B cell (primary cell): ENCODE data around the gene OLAH. TPM values are rescaled to one million over a fixed set of nuclear protein-coding genes. Genes with fewer than 3 reads are reported as not detected.

Experiments
- ATAC-seq: fragments of 200-7000 bp; cut with Tn5 transposase; one replicate; pipeline ENCODE4 v1.10.0; 2021; ENCODE audit warnings: low read depth, mild to moderate bottlenecking, moderate number of reproducible peaks, moderate library complexity
- CTCF ChIA-PET: fragments of 350-600 bp; sonication (Branson Sonifier 250); formaldehyde crosslinking; loops from one replicate; lab custom pipeline; 2021; ENCODE audit warnings: antibody characterized with exemption, inconsistent platforms; lab: Charles Lee
- POLR2A ChIA-PET: fragments of 350-600 bp; sonication (Branson Sonifier 250); formaldehyde crosslinking; loops from one replicate; lab custom pipeline; 2021; ENCODE audit warnings: antibody characterized with exemption; lab: Charles Lee
- DNase-seq: peaks from one replicate; pipeline ENCODE4 v3.0.0; 2013
- H2AFZ ChIP-seq: 2 replicates; pipeline ENCODE4 v1.6.1; 2012; ENCODE audit warnings: mild to moderate bottlenecking, low read depth, low read length; ENCODE audit not compliant: insufficient read depth, poor library complexity, severe bottlenecking
- H3K27ac ChIP-seq, 2 donors: 1 replicate in 1 of 2; 2 replicates in 1 of 2; pipeline ENCODE4 v1.5.1; 2012 to 2013; ENCODE audit warnings: low read length in 2 of 2, mild to moderate bottlenecking in 2 of 2, moderate library complexity in 1 of 2
- H3K27me3 ChIP-seq, 4 experiments: fragments of 200-600 bp in 1 of 4; sonication (generic) in 1 of 4; replicated peaks in 1 of 4; 1 replicate in 2 of 4; 2 replicates in 2 of 4; pipeline versions ENCODE4 v1.6.1 to v1.7.0; 2013 to 2016; ENCODE audit warnings: low read length in 3 of 4, mild to moderate bottlenecking in 2 of 4, mixed read lengths in 1 of 4, moderate library complexity in 1 of 4; ENCODE audit not compliant: insufficient read depth in 4 of 4, control insufficient read depth in 3 of 4; ENCODE audit errors: control extremely low read depth in 1 of 4
- H3K36me3 ChIP-seq, 2 experiments: replicated peaks in 1 of 2; 1 replicate in 1 of 2; 2 replicates in 1 of 2; pipeline versions ENCODE4 v1.6.1 to v1.7.1; 2013; ENCODE audit warnings: low read length in 1 of 2; ENCODE audit not compliant: insufficient read depth in 2 of 2, control insufficient read depth in 1 of 2; ENCODE audit errors: control extremely low read depth in 1 of 2, extremely low read depth in 1 of 2
- H3K4me1 ChIP-seq, 2 donors: fragments of 200-600 bp in 1 of 2; sonication (generic) in 1 of 2; 1 replicate in 1 of 2; 2 replicates in 1 of 2; pipeline versions ENCODE4 v1.5.1 to v1.6.1; 2013 to 2017; ENCODE audit warnings: low read length in 2 of 2; ENCODE audit not compliant: control insufficient read depth in 2 of 2, insufficient read depth in 2 of 2
- H3K4me2 ChIP-seq: replicated peaks from 2 replicates; pipeline ENCODE3; 2012; ENCODE audit warnings: mild to moderate bottlenecking, low read depth, low read length; ENCODE audit not compliant: poor library complexity, severe bottlenecking
- H3K4me3 ChIP-seq, 5 experiments: fragments of 200-600 bp in 1 of 5; sonication (generic) in 1 of 5; 1 replicate in 3 of 5; 2 replicates in 2 of 5; pipeline versions ENCODE4 v1.5.1 to v1.7.0; 2011 to 2016; ENCODE audit warnings: low read length in 4 of 5, mild to moderate bottlenecking in 4 of 5, low read depth in 2 of 5, control low read depth in 1 of 5, moderate library complexity in 1 of 5; ENCODE audit not compliant: insufficient read depth in 1 of 5; ENCODE audit errors: control extremely low read depth in 1 of 5, extremely low read depth in 1 of 5
- H3K79me2 ChIP-seq: fragments of 200-600 bp; sonication (generic); one replicate; pipeline ENCODE4 v1.6.0; 2016; ENCODE audit warnings: low read length; ENCODE audit not compliant: control insufficient read depth, insufficient read depth
- H3K9ac ChIP-seq: fragments of 200-600 bp; sonication (generic); 2 replicates; pipeline ENCODE4 v1.6.1; 2017; ENCODE audit warnings: mild to moderate bottlenecking, low read length, moderate library complexity
- H3K9me3 ChIP-seq, 3 donors: one replicate each; pipeline versions ENCODE4 v1.6.1 to v1.7.1; 2013; ENCODE audit warnings: low read length in 2 of 3; ENCODE audit not compliant: control insufficient read depth in 2 of 3, insufficient read depth in 1 of 3; ENCODE audit errors: control extremely low read depth in 1 of 3
- H4K20me1 ChIP-seq: 2 replicates; pipeline ENCODE4 v1.6.0; 2012; ENCODE audit warnings: mild to moderate bottlenecking, low read length; ENCODE audit not compliant: insufficient read depth, control insufficient read depth, poor library complexity, severe bottlenecking
- H3K27ac Mint-ChIP-seq: one replicate; pipeline ENCODE4 v1.8.0; 2021; ENCODE audit warnings: mixed read lengths
- H3K27me3 Mint-ChIP-seq: one replicate; pipeline ENCODE4 v1.8.0; 2021; ENCODE audit warnings: mixed read lengths
- H3K4me1 Mint-ChIP-seq: one replicate; pipeline ENCODE4 v1.8.0; 2021; ENCODE audit warnings: mixed read lengths
- H3K4me3 Mint-ChIP-seq: one replicate; pipeline ENCODE4 v1.8.0; 2021; ENCODE audit warnings: mixed read lengths
- H3K9me3 Mint-ChIP-seq: one replicate; pipeline ENCODE4 v1.8.0; 2022; ENCODE audit warnings: mixed read lengths; ENCODE audit not compliant: insufficient read depth
- CTCF ChIP-seq: fragments of 200-600 bp; IDR thresholded peaks from one replicate; pipeline ENCODE4 v1.8.0; 2022; ENCODE audit warnings: antibody characterized with exemption, mild to moderate bottlenecking
- EZH2 ChIP-seq: IDR thresholded peaks from 2 replicates; pipeline ENCODE4 v1.6.1; 2012; ENCODE audit warnings: borderline replicate concordance, low read depth, mild to moderate bottlenecking, moderate library complexity, low read length; ENCODE audit not compliant: insufficient read depth, poor library complexity, severe bottlenecking
- WGBS: methylation state at CpG from one replicate; pipeline ENCODE4 v1.1.5; 2013; ENCODE audit warnings: missing lambda C conversion rate; ENCODE audit not compliant: insufficient coverage; 5-methylcytosine and 5-hydroxymethylcytosine counted together
- intact Hi-C: fragments of 100-400 bp; cut with micrococcal nuclease; formaldehyde crosslinking; loops from one replicate; pipeline ENCODE4 v1.10.0; 2022
- polyA plus RNA-seq: library from polyadenylated mRNA; depleted of rRNA; stranded (reverse); fragments of >200 nt; gene quantifications from 2 replicates; pipeline ENCODE4 v1.2.3, GENCODE V29; 2012
- total RNA-seq, 2 donors: library from RNA; stranded (reverse); fragments of 120-200 nt in 1 of 2; gene quantifications; 1 replicate in 1 of 2; 2 replicates in 1 of 2; pipeline versions ENCODE4 v1.2.3 to v1.2.4, GENCODE V29; 2013 to 2022

Gene OLAH
- total and polyA plus RNA-seq, 2 donors (not counting 1 experiment from before 2014, with no cell fraction given) = not detected

- H3K4me3 Mint-ChIP-seq = no peak overlapping the region
- H2AFZ ChIP-seq = no peak overlapping the region
- H3K27me3 Mint-ChIP-seq = no peaks in the 10 kb centered on the region
- H3K79me2 ChIP-seq = no peaks in the 10 kb centered on the region
- no peaks in the 10 kb centered on the region for H3K4me1 Mint-ChIP-seq
- H3K4me1 ChIP-seq = no peaks in the 10 kb centered on the region
- ATAC-seq (no peak), DNase-seq (no peak)
- H3K9me3 ChIP-seq = no peaks in the 10 kb centered on the region
- no peak overlapping the region for H3K4me2 ChIP-seq
- no peaks in the 10 kb centered on the region for H3K27me3 ChIP-seq
- WGBS = 100% methylated on average over 1 of the region's 1 CpG
- POLR2A ChIA-PET = no interaction called here
- no peak overlapping the region for H3K9ac ChIP-seq
- intact Hi-C loops = no loop called here
- H3K36me3 ChIP-seq = no peaks in the 10 kb centered on the region
- no peaks in the 10 kb centered on the region for H3K9me3 Mint-ChIP-seq
- H3K27ac ChIP-seq = no peak overlapping the region
- H3K27ac Mint-ChIP-seq = no peak overlapping the region
- H4K20me1 ChIP-seq = no peaks in the 10 kb centered on the region
- CTCF ChIA-PET = no interaction called here
- H3K4me3 ChIP-seq = no peak overlapping the region
- no peak for TF ChIP-seq CTCF
- no peak for TF ChIP-seq EZH2
These were observed 1.6 kb downstream of the OLAH start for GRCh38 chr10:15045380-15045779.

GRCh38 chr10:15046626-15047025, 2.9 kb downstream of the OLAH start:
- no peaks in the 10 kb centered on the region for H3K79me2 ChIP-seq
- ATAC-seq (no peak), DNase-seq (no peak)
- H3K27me3 ChIP-seq = no peaks in the 10 kb centered on the region
- no peak overlapping the region for H3K27ac ChIP-seq
- H3K9me3 Mint-ChIP-seq = no peaks in the 10 kb centered on the region
- no peaks in the 10 kb centered on the region for H3K4me1 Mint-ChIP-seq
- no peaks in the 10 kb centered on the region for H3K36me3 ChIP-seq
- POLR2A ChIA-PET = no interaction called here
- no peaks in the 10 kb centered on the region for H3K9me3 ChIP-seq
- H3K4me3 Mint-ChIP-seq = no peak overlapping the region
- intact Hi-C loops = no loop called here
- CTCF ChIA-PET = no interaction called here
- TF ChIP-seq EZH2 (no peak), CTCF (no peak)
- H3K27ac Mint-ChIP-seq = no peak overlapping the region
- no peak overlapping the region for H3K4me2 ChIP-seq
- no CpG with 5 or more reads among the region's 5 CpGs for WGBS
- no peaks in the 10 kb centered on the region for H3K4me1 ChIP-seq
- no peak overlapping the region for H2AFZ ChIP-seq
- H4K20me1 ChIP-seq = no peaks in the 10 kb centered on the region
- no peak overlapping the region for H3K4me3 ChIP-seq
- H3K27me3 Mint-ChIP-seq = peaks cover 3% of the 10 kb centered on the region
- H3K9ac ChIP-seq = no peak overlapping the region
